CD4-positive, alpha-beta T cell treated with Interleukin-15 for 4 hours (primary cell): ENCODE measurements around the gene FAM43A.
A peak's percentile ranks its signal among the peaks of the same experiment; 100 is the strongest.

Experiments
- DNase-seq: peaks from one replicate; pipeline ENCODE4 v3.0.0-alpha.2; 2020; ENCODE audit warnings: low spot score

The FAM43A gene, protein sequence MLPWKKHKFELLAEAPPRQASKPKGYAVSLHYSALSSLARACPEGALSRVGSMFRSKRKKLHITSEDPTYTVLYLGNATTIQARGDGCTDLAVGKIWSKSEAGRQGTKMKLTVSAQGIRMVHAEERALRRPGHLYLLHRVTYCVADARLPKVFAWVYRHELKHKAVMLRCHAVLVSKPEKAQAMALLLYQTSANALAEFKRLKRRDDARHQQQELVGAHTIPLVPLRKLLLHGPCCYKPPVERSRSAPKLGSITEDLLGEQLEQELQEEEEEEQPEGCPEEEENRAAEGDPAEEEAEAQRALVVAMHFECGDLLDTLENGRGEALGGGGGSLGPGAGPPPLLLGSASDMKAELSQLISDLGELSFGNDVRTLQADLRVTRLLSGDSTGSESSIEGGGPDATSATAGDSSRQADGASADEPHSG

DNA sequence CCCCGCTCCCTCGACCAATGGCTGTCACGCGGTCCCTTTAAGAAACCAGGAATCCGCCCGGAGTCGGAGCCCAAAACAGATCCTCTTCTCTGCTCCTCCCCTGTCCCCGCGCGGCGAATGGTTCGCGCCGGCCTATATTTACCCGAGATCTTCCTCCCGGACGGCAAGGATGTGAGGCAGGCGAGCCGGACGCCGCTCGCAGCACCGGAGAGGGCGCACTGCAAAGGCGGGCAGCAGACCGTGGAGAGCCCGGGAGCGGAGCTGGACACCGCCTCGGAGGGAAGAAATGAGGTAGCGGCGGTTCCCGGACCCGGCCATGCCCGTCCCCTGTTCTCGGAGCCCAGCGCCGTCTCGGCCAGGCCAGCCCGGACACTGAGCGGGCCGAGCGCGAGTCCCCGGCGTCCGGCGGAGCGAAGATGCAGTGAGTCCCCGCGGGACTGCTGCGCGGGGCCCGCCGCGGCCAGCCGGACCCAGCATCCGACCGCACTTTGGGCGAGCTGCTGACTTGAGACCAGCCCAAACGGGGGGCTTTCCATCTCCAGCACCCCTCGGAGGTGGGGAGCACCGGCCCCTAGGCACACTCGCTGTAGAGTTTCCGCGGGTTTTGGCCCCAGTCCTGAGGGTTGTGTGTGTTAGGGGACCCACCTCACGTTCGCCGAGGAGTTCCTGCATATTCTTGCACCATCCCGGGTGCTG lies at the start of gene FAM43A:
FAM43A (plus strand) TSS at position 166 of the 696 bp plus-strand sequence. CDS start 944 bp downstream, outside the sequence.
- DNase-seq = peak; percentile 84

DNA sequence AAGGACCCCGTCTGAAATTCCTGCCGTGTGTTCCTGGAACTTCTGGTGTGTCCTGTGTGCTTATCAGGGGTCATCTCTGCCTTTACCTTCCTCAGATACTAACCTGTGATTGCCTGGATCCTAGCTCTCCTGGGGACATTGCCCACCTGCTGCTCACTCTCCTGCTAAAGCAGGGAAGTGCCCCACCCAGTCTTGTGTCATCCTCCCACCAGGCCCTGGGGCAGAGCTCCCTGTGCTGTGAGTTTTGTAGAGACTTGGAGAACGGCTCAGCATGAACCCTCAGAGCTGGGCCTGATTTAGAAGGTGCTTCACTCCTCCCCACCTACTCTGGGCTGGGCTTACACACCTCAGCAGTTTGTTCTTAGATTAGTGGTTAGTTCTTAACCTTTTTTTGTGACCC lies 48.6 kb upstream of the FAM43A start:
- DNase-seq = no peak

DNA sequence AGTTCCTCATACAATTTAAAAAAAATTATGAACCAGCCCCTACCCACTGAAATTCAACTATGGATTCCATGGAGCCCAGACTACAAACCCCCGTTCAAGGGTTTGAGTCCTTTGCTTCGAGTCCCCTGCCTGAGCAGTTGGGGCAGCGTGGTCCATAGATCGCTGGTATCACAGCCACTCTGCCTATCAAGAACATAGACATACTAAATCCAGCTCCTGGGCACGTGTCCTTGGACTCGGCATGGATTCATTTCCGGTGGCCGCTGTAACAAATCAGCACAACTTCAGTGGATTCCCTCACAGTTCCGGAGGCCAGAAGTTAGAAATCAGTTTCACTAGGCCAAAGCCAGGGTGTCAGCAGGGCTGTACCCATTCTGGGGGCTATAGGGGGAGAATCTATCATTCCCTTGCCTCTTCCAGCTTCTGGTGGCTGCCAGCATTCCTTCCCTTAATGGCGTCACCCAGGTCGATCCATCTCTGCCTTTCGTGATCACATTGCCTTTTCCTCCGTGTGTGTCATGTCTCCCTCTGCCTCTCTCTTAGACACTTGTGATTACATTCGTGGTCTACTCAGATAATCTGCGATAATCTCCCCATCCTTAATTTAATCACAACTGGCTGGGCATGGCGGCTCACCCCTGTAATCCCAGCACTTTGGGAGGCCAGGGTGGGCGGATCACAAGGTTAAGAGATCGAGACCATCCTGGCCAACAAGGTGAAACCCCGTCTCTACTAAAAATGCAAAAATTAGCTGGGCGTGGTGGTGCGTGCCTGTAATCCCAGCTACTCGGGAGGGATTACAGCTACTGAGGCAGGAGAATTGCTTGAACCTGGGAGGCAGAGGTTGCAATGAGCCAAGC lies 47.9 kb upstream of the FAM43A start:
- DNase-seq = no peak

GRCh38 chr3:194638991-194639605 lies 46.6 kb upstream of the FAM43A start:
- no peak for DNase-seq

GRCh38 chr3:194640829-194641228 lies 44.9 kb upstream of the FAM43A start:
- peak; percentile 13 for DNase-seq

DNA sequence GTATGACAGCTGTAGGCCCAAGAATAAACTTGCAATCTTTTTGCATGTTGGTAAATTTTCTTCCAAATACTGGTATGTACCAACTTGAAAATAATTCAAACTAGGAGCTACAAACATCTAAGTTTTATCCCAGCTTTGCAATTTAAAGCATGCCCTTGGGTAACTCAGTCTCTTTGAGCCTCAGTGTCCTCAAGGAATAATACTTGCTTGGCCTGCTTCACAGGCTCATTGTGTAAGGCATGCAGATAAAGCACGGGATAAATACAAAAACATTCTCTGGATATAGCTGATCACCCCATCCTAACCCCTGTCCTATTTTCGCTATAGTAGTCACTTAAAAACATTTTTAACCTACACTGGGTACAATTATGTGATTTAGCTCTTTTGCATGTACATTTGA lies 42.9 kb upstream of the FAM43A start:
- no peak for DNase-seq

DNA sequence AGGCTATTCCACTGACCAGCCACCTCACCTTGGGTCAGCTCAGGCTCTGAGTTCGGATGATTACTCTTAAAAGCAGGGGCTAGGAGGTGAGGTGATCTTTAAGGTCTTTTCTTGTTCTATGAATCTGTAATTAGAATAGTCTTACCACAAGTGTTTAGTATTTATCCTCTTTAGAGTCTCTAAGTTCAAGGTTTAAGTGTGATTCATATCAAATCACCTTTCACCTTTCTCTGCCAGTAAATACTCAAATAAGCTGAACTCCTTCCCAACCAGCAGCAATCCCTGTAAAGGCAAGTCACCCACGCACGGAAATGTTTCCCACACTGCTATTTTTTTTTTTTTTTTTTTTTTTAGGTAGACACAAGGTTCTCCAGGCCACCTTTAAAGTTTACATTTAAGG lies 37.9 kb upstream of the FAM43A start:
- no peak for DNase-seq

- no peak for DNase-seq
Measured at GRCh38 chr3:194654443-194654842, 31.2 kb upstream of the FAM43A start.

DNA sequence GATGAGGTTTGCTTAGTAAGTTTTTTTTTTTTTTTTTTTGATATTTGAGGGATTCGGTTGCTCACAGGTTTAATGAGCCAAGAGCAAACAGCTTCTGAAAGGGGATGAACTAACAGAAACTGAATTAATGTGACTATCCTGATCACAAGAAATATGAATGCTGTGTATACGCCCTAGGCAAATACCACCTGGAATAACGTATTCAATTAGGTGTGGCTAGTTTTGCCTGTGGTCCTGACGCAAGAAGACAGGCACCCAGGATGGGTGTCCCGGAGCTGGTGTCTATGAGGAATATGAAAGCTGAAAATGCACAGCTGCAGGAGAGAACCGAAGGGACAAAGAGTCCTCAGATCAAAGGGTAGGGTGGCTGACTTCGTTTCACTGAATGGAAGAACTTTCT lies 28.2 kb upstream of the FAM43A start:
- DNase-seq = no peak

- DNase-seq = no peak
Measured at GRCh38 chr3:194658477-194659242, 27.0 kb upstream of the FAM43A start.

DNA sequence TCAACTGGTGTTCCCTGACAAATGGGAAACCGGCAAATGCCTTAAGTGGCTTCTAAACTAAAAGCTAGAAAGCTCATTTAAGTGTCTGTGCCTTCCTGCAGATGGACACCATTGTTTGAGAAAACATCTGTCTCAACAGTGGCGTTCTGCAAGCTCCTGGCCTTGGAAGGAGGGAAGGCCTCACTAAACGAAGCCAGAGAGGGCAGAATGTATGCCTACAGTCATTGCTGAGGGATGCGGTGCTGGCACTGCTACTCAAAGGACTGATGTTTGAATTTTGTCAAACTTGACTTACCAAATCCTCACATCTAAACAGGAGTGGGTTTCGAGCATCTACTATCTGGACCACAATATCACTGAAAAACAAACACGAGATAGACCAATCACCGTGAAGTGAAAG lies 25.9 kb upstream of the FAM43A start:
- no peak for DNase-seq

GRCh38 chr3:194661374-194661773 lies 24.3 kb upstream of the FAM43A start:
- no peak for DNase-seq

- no peak for DNase-seq
Measured at GRCh38 chr3:194661946-194662345, 23.7 kb upstream of the FAM43A start.

DNA sequence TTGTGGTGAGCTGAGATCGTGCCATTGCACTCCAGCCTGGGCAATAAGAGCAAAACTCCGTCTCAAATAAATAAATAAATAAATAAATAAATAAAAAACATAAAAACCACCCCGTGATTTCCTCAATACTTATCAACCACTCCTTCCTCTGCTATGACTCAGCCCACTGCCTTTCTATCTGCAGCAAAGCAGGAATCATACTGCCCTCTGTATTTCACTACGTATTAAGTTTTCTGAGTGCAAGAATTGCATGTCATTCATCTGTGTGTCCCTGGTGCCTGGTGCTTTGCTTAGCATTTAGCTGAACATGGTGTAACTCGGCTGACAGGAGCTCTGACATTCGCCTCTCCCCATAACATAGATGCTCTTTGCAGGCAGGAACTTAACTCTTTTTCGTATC lies 20.8 kb upstream of the FAM43A start:
- no peak for DNase-seq

GRCh38 chr3:194667363-194667762 lies 18.3 kb upstream of the FAM43A start:
- no peak for DNase-seq

GRCh38 chr3:194671511-194671899 lies 14.2 kb upstream of the FAM43A start:
- peak; percentile 61 for DNase-seq

DNA sequence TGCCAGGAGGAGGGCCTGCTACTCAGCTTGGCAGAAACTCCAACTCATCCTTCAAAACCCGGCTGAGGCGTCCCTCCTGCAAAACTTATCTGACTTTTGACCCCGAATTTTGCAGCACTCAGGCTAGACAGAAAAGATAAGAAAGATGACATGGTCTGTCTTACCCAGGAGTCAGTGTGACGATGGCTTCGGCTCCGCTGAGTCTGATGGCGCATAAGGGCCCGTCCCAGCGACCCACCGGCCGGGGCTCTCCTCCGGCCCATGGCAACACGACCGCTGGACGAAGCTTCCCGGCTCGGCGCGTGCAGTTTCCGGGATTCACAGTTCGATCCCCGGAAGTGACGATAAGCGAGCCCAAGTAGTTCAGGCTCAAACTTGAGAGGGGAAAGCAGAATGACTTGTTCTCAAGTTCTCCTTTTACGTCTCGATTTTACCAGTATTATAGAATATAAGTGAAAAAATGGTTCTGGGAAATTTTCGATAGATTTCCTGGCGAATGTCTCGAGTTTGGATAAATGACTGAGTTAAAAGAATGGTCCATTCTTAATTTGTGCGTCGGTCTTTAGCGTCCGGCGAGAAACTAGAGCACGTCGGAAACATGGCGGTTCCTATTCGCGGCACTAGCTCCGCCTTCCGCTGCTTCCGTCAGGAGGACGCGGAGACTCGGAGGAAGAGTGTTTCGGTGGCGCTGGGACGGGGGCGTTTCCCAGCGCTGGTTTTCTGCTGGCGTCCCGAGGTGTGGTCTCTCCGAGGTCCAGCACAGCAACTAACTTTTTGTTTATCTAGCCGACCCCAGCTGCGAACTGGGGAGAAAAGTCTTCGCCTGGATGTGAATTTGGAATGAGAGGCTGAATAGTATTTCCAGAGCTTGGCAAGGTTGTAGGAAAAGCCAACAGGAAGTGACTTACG lies 13.5 kb upstream of the FAM43A start, which contains the start of gene LSG1:
LSG1 (minus strand) TSS at position 292 of the 909 bp plus-strand sequence; CDS start at position 263, 29 bp downstream.
- DNase-seq = peak; percentile 90

DNA sequence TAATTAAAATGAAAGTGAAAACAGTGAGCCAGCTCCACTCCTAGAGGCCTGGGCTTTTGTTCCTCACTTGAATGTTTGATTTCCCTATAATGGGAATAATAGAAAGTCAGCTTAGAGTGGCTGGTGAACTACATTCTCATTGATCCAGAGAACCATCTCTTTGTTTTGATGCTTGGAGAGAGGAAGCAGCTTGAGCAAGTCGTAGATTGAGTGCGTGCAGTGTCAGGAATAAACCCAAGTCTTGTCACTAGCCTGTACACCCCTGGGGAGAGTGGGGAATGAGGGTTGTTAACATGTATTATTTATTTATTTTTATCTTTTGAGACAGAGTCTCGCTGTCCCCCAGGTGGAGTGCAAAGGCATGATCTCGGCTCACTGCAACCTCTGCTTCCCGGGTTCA lies 12.8 kb upstream of the FAM43A start:
- no peak for DNase-seq

DNA sequence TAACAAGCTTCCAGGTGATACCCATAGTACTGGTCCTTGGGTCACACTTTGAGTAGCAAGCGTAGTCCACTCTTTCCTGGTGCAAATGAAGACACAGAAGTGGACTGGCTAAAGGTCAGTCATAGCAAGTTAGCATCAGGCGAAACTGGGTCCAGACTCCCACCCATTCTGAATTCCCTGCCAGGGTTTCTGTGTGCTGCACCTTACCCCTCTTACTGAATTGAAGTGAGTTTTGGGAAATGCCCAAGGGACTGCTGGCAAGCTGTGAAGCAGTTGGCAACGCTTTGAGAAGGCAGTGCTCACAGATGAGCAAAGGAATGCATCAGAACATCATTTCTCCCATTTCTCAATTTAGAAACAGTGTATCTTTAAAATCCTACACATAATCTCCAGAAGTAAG lies 11.9 kb upstream of the FAM43A start:
- DNase-seq = no peak

DNA sequence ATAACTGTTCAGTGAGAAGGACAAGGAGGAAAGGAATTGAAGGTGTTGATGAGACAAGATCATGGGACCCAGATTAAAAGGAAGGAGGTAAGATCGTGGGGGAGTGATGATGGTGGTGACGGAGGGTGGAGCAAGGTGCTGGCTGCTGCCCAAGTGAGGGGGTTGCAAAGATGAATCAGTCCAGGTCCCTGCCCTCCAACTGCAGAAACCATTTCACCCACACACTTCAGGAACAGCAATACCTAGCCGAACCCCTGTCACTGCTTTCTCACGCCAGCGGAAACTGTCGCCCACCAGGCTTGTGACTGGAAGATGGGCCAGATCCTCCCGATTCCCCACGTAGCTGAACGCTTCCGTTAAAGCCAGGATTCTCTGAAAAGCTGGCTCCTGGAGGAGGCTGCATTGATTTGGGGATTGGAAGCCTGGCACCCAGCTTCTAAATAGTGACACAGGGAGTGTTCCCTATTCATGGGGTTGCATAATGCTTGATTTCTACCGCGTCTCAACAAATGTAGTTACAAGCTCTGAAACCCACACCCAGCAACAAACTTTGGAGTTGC lies 10.5 kb upstream of the FAM43A start:
- DNase-seq = no peak
